T-cell (primary cell): Measurements from ENCODE around the gene MARF1. TPM values are rescaled to one million over a fixed set of nuclear protein-coding genes. Genes with fewer than 3 reads are reported as not detected.
"Not testable (repeated sequence)": the region's sequence is repeated elsewhere in the genome, so short reads cannot be mapped to it uniquely, and the experiment has no call there.

ENCODE experiments used
- ATAC-seq, 4 experiments: fragments of 200-7000 bp in 3 of 4; fragments of 150-1000 bp in 1 of 4; cut with Tn5 transposase; replicated peaks in 1 of 4; 1 replicate in 3 of 4; 2 replicates in 1 of 4; pipeline ENCODE4 v1.10.0; 2021; ENCODE audit warnings: moderate library complexity in 3 of 4, mild to moderate bottlenecking in 2 of 4, moderate number of reproducible peaks in 1 of 4
- CTCF ChIA-PET, 2 donors: fragments of 300-600 bp; sonication (Branson Sonifier 250); formaldehyde crosslinking; loops; one replicate each; lab custom pipeline; 2022; ENCODE audit warnings: antibody characterized with exemption in 2 of 2; lab: Charles Lee
- POLR2A ChIA-PET, 2 donors: fragments of 300-600 bp; sonication (Branson Sonifier 250); formaldehyde crosslinking; loops; one replicate each; lab custom pipeline; 2022; ENCODE audit warnings: antibody characterized with exemption in 2 of 2; lab: Charles Lee
- DNase-seq, 35 experiments: peaks; one replicate each; pipeline versions ENCODE4 v3.0.0 to v3.0.0-alpha.2; 2013 to 2023
- H3K27ac ChIP-seq: one replicate; pipeline ENCODE4 v1.5.1; 2013; ENCODE audit warnings: low read length
- H3K27me3 ChIP-seq, 2 experiments: replicated peaks in 1 of 2; 1 replicate in 1 of 2; 2 replicates in 1 of 2; pipeline versions ENCODE4 v1.6.1 to v1.7.0; 2013; ENCODE audit warnings: low read length in 1 of 2, mixed read lengths in 1 of 2; ENCODE audit not compliant: control insufficient read depth in 2 of 2, insufficient read depth in 2 of 2; ENCODE audit errors: extremely low read depth in 1 of 2
- H3K36me3 ChIP-seq, 2 donors: 1 replicate in 1 of 2; 2 replicates in 1 of 2; pipeline versions ENCODE4 v1.6.1 to v1.7.0; 2013; ENCODE audit warnings: low read length in 1 of 2; ENCODE audit not compliant: control insufficient read depth in 2 of 2, insufficient read depth in 1 of 2; ENCODE audit errors: extremely low read depth in 1 of 2
- H3K4me1 ChIP-seq, 2 experiments: 1 replicate in 1 of 2; 2 replicates in 1 of 2; pipeline versions ENCODE4 v1.6.1 to v1.7.0; 2013; ENCODE audit warnings: low read length in 2 of 2, mixed read lengths in 1 of 2; ENCODE audit not compliant: insufficient read depth in 2 of 2, control insufficient read depth in 1 of 2; ENCODE audit errors: extremely low read depth in 1 of 2
- H3K4me3 ChIP-seq, 2 donors: 1 replicate in 1 of 2; 2 replicates in 1 of 2; pipeline versions ENCODE4 v1.5.1 to v1.7.0; 2013; ENCODE audit warnings: mild to moderate bottlenecking in 2 of 2, low read length in 1 of 2, moderate library complexity in 1 of 2; ENCODE audit not compliant: control insufficient read depth in 1 of 2; ENCODE audit errors: extremely low read depth in 1 of 2
- H3K9me3 ChIP-seq: 2 replicates; pipeline ENCODE4 v1.7.0; 2013
- H3K27ac Mint-ChIP-seq, 2 donors: one replicate each; pipeline ENCODE4 v1.8.0; 2020 to 2021; ENCODE audit warnings: mild to moderate bottlenecking in 2 of 2, mixed read lengths in 2 of 2
- H3K27me3 Mint-ChIP-seq, 2 donors: one replicate each; pipeline ENCODE4 v1.8.0; 2021 to 2022; ENCODE audit warnings: mixed read lengths in 2 of 2
- H3K36me3 Mint-ChIP-seq: one replicate; pipeline ENCODE4 v1.8.0; 2021; ENCODE audit warnings: mixed read lengths
- H3K4me1 Mint-ChIP-seq, 3 donors: one replicate each; pipeline ENCODE4 v1.8.0; 2020 to 2022; ENCODE audit warnings: mixed read lengths in 3 of 3, mild to moderate bottlenecking in 1 of 3
- H3K4me3 Mint-ChIP-seq, 3 donors: one replicate each; pipeline ENCODE4 v1.8.0; 2020 to 2022; ENCODE audit warnings: mild to moderate bottlenecking in 3 of 3, mixed read lengths in 3 of 3, moderate library complexity in 3 of 3
- H3K9me3 Mint-ChIP-seq, 3 donors: one replicate each; pipeline ENCODE4 v1.8.0; 2020 to 2022; ENCODE audit warnings: mixed read lengths in 3 of 3
- WGBS: methylation state at CpG from one replicate; pipeline ENCODE4 v1.1.5; 2013; ENCODE audit warnings: missing lambda C conversion rate; ENCODE audit not compliant: insufficient coverage; 5-methylcytosine and 5-hydroxymethylcytosine counted together
- total RNA-seq, 35 experiments: library from RNA in 6 of 35; stranded (reverse) in 6 of 35; fragments of 120-200 nt in 1 of 35; gene quantifications; one replicate each; pipeline versions ENCODE4 v1.2.1 to v1.2.4 and lab custom pipeline; 2013 to 2026

Gene MARF1
- total RNA-seq, 5 donors from 2014 or later (not counting 1 experiment from before 2014, with no cell fraction given) = 151 to 180 (median 177) TPM

- Mint-ChIP-seq H3K36me3 (peaks cover 73% of the 10 kb centered on the region), H3K4me3 (no peak overlapping the region), H3K9me3 (no peaks in the 10 kb centered on the region), H3K4me1 (peaks cover 3 to 16% (median 4%) of the 10 kb centered on the region in 3 donors), H3K27ac (no peak overlapping the region), H3K27me3 (no peaks in the 10 kb centered on the region)
- ATAC-seq = no peak
- no peaks in the 10 kb centered on the region for H3K4me1 ChIP-seq
- no peak for DNase-seq
- no peak overlapping the region for H3K4me3 ChIP-seq
- no peaks in the 10 kb centered on the region for H3K9me3 ChIP-seq
- ChIA-PET CTCF (no interaction called here), POLR2A (no interaction called here)
- H3K36me3 ChIP-seq = peaks cover 27 to 97% of the 10 kb centered on the region in 2 donors
- H3K27ac ChIP-seq = no peak overlapping the region
- H3K27me3 ChIP-seq = no peaks in the 10 kb centered on the region
- 86% methylated on average over 4 of the region's 19 CpGs for WGBS
Observed at GRCh38 chr16:15608398-15609285, 34.3 kb downstream of the MARF1 start.

DNA sequence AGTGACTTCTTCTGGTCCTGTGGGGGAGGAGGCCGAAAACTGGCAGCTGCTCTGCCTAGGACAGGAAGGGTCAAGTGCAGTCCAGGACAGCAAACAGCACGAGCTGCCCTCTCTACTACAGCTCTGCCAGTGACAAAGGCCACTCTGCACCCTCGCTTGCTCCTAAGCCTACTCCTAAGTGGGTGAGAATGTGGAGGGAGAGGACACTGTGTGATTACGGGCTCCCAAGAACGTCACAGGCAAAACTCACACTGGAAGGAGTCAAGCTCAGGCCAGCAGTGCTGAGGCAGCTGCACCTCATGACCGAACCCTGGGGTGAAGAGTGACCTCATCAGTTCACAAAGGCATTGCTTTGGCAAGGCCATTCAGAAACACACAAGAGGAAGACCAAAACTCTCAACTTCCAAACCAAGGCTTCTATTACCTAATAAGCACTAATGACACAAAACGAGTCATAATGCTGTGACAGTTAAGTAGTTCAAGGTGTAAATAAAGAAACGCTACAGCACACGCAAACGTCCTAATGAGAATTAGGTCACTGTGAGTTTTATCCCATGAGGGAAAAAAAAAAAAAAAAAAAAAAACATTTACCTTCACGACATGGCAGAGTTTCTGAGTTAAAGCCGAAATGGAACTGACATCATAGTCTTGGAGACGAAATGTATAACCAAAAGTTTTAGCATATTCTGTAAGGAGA lies 35.1 kb downstream of the MARF1 start:
- Histone ChIP-seq H3K4me3 (no peak overlapping the region), H3K36me3 (peaks cover 24 to 99% of the 10 kb centered on the region in 2 donors), H3K27me3 (no peaks in the 10 kb centered on the region), H3K27ac (no peak overlapping the region), H3K9me3 (no peaks in the 10 kb centered on the region), H3K4me1 (no peaks in the 10 kb centered on the region)
- POLR2A ChIA-PET = no interaction called here
- 100% methylated on average over 3 of the region's 13 CpGs for WGBS
- Mint-ChIP-seq H3K9me3 (no peaks in the 10 kb centered on the region), H3K27me3 (no peaks in the 10 kb centered on the region), H3K4me1 (peaks cover 3 to 16% (median 4%) of the 10 kb centered on the region in 3 donors), H3K27ac (no peak overlapping the region), H3K4me3 (no peak overlapping the region), H3K36me3 (peaks cover 75% of the 10 kb centered on the region)
- DNase-seq = no peak
- CTCF ChIA-PET = no interaction called here
- no peak for ATAC-seq

- H3K27me3 Mint-ChIP-seq, H3K4me1 ChIP-seq, ATAC-seq, H3K27me3 ChIP-seq, H3K9me3 ChIP-seq, H3K4me3 Mint-ChIP-seq, CTCF ChIA-PET, H3K9me3 Mint-ChIP-seq, H3K4me3 ChIP-seq, POLR2A ChIA-PET, DNase-seq, H3K27ac ChIP-seq: not testable (repeated sequence)
- H3K36me3 ChIP-seq = peaks cover 18 to 99% of the 10 kb centered on the region in 2 donors
- no CpG with 5 or more reads among the region's 12 CpGs for WGBS
- peaks cover 3 to 16% (median 4%) of the 10 kb centered on the region in 3 donors for H3K4me1 Mint-ChIP-seq
- H3K27ac Mint-ChIP-seq = peak overlapping the region; percentile 65 to 89
- peaks cover 74% of the 10 kb centered on the region for H3K36me3 Mint-ChIP-seq
Observed at GRCh38 chr16:15607221-15607699, 35.7 kb downstream of the MARF1 start.

DNA sequence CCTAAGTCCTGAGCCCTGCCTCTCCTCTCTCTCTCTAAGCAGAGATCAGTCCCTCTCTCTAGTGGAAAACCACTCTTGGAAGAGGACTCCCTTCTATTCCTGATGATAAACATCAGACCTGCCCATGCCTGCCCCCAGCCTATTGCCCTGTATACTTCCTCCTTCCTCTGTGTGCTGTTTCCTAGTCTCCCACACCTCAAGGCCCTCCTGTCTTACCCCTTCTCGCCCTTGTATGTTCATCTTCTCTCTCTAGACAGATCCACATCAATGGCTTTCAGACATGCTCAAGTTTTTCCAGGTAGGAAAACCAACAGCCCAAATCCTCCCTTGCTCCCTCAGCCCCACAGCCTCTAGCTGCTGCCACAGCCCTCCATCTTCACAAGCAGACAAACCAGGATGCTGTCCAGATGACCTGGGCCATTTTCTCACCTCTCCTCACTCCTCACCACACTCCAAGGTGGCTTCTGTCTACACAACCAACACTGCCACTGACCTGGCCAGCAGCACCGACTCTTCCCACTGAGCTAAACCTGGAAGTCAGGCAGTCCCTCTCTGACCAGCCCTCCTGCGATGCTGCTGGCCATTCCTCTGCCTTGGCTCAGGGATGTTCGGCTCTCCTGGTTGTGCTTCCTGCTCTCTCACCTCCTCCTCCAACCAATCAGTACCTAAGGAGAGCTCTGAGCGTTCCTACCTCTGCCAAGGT lies 36.3 kb downstream of the MARF1 start:
- H3K4me3 Mint-ChIP-seq = no peak overlapping the region
- 100% methylated on average over 4 of the region's 5 CpGs for WGBS
- ChIA-PET CTCF (no interaction called here), POLR2A (no interaction called here)
- peaks cover 16 to 99% of the 10 kb centered on the region in 2 donors for H3K36me3 ChIP-seq
- no peaks in the 10 kb centered on the region for H3K9me3 Mint-ChIP-seq
- ATAC-seq (no peak), DNase-seq (no peak)
- H3K27ac ChIP-seq = no peak overlapping the region
- H3K4me3 ChIP-seq = no peak overlapping the region
- H3K4me1 ChIP-seq = no peaks in the 10 kb centered on the region
- H3K36me3 Mint-ChIP-seq = peaks cover 76% of the 10 kb centered on the region
- H3K9me3 ChIP-seq = no peaks in the 10 kb centered on the region
- peak overlapping the region; percentile 65 to 89 for H3K27ac Mint-ChIP-seq
- no peaks in the 10 kb centered on the region for H3K27me3 Mint-ChIP-seq
- no peaks in the 10 kb centered on the region for H3K27me3 ChIP-seq
- H3K4me1 Mint-ChIP-seq = peaks cover 3 to 16% (median 4%) of the 10 kb centered on the region in 3 donors

DNA sequence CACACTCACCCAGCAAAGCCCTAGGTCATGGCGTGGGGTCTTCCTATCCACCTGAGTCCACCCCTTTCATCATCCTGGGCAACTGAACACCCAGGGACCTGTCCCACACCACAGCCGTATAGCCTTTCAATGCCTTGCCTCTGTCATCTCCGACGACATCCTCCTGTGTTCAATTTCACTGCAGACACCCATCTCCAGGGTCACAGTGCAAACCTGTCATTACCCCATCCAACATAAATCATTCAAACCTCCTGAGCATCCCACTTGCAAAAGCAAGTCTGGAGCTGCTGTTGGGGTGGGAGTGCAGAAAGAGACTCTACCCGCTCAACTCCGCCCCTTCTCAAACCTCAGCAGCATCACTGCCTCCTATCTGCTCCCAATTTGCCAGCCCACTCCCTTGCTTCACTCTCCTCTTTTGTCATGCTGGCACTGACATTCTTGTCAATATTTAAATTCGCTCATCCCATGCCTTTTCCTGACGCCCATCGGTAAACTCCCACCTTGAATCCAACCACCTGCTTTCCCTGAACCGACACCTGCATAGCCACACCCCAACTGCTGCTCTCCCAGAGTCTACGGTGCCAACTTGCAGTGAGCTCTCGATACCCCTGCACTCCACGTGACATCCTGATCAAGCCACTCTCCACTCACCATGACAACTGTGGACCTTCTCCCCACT lies 37.0 kb downstream of the MARF1 start:
- peaks cover 3 to 16% (median 4%) of the 10 kb centered on the region in 3 donors for H3K4me1 Mint-ChIP-seq
- ATAC-seq (no peak), DNase-seq (no peak)
- H3K27me3 Mint-ChIP-seq = no peaks in the 10 kb centered on the region
- Histone ChIP-seq H3K27me3 (no peaks in the 10 kb centered on the region), H3K27ac (no peak overlapping the region), H3K36me3 (peaks cover 19 to 99% of the 10 kb centered on the region in 2 donors), H3K4me3 (no peak overlapping the region), H3K9me3 (no peaks in the 10 kb centered on the region), H3K4me1 (no peaks in the 10 kb centered on the region)
- H3K9me3 Mint-ChIP-seq = no peaks in the 10 kb centered on the region
- ChIA-PET CTCF (no interaction called here), POLR2A (no interaction called here)
- no peak overlapping the region for H3K4me3 Mint-ChIP-seq
- peak overlapping the region; percentile 65 to 89 for H3K27ac Mint-ChIP-seq
- 95% methylated on average over 13 of the region's 13 CpGs for WGBS
- peaks cover 80% of the 10 kb centered on the region for H3K36me3 Mint-ChIP-seq
